ENCODE measurements around the gene FAM120B.
"Not testable (repeated sequence)": the region's sequence is repeated elsewhere in the genome, so short reads cannot be mapped to it uniquely, and the experiment has no call there.

Gene FAM120B

GRCh38 chr6:170388113-170388512 is 81.6 kb downstream of the FAM120B start:
- DNase-seq (ENCODE audit: low spot score), result no peak

GRCh38 chr6:170393033-170393432 is 86.5 kb downstream of the FAM120B start:
- DNase-seq (ENCODE audit: low spot score), result no peak

- DNase-seq (ENCODE audit: low spot score), result no peak
These were observed 87.3 kb downstream of the FAM120B start for GRCh38 chr6:170393807-170394399.

- DNase-seq (ENCODE audit: low spot score), result no peak
These were observed 88.4 kb downstream of the FAM120B start for GRCh38 chr6:170394980-170395379.

GRCh38 chr6:170398743-170399369 is 92.3 kb downstream of the FAM120B start:
- DNase-seq (ENCODE audit: low spot score), result not testable (repeated sequence)

- not testable (repeated sequence) for DNase-seq (ENCODE audit: low spot score)
These were observed 93.5 kb downstream of the FAM120B start for GRCh38 chr6:170399955-170400558.

GRCh38 chr6:170402318-170403040 is 95.9 kb downstream of the FAM120B start:
- DNase-seq (ENCODE audit: low spot score), result no peak

GRCh38 chr6:170403451-170403850 is 96.9 kb downstream of the FAM120B start:
- DNase-seq (ENCODE audit: low spot score), result no peak

GRCh38 chr6:170404036-170404435 is 97.5 kb downstream of the FAM120B start:
- no peak for DNase-seq (ENCODE audit: low spot score)

GRCh38 chr6:170404697-170405096 is 98.1 kb downstream of the FAM120B start:
- DNase-seq (ENCODE audit: low spot score), result no peak

- peak; percentile 18 for DNase-seq (ENCODE audit: low spot score)
These were observed 98.9 kb downstream of the FAM120B start for GRCh38 chr6:170405311-170405975.

GRCh38 chr6:170407200-170407599 is 100.6 kb downstream of the FAM120B start:
- DNase-seq (ENCODE audit: low spot score), result no peak

GRCh38 chr6:170407932-170408331 is 101.4 kb downstream of the FAM120B start:
- no peak for DNase-seq (ENCODE audit: low spot score)

- not testable (repeated sequence) for DNase-seq (ENCODE audit: low spot score)
These were observed 103.2 kb downstream of the FAM120B start for GRCh38 chr6:170409746-170410145.

GRCh38 chr6:170410241-170410640 is 103.7 kb downstream of the FAM120B start:
- DNase-seq (ENCODE audit: low spot score), result no peak

GRCh38 chr6:170415318-170415717 is 108.8 kb downstream of the FAM120B start:
- DNase-seq (ENCODE audit: low spot score), result no peak

GRCh38 chr6:170416303-170416702 is 109.7 kb downstream of the FAM120B start:
- no peak for DNase-seq (ENCODE audit: low spot score)

- DNase-seq (ENCODE audit: low spot score), result no peak
These were observed 110.5 kb downstream of the FAM120B start for GRCh38 chr6:170416959-170417606.

GRCh38 chr6:170417881-170418280 is 111.3 kb downstream of the FAM120B start:
- no peak for DNase-seq (ENCODE audit: low spot score)

GRCh38 chr6:170420283-170420682 is 113.7 kb downstream of the FAM120B start:
- DNase-seq (ENCODE audit: low spot score), result no peak
